IMR-90 (cell line): ENCODE measurements around the gene C16orf96. TPM values are rescaled to one million over a fixed set of nuclear protein-coding genes. Genes with fewer than 3 reads are reported as not detected.
A peak's percentile ranks its signal among the peaks of the same experiment; 100 is the strongest.

ENCODE experiments used
- ATAC-seq: fragments of 200-7000 bp; cut with Tn5 transposase; 2 replicates; pipeline ENCODE4 v1.9.1; 2020; ENCODE audit warnings: low read depth, mild to moderate bottlenecking, moderate library complexity
- BruUV-seq: library from RNA; stranded (reverse); fragments of 400-500 nt; replicated peaks from 2 replicates; lab custom pipeline; 2021; lab: Mats Ljungman, UMichigan
- CTCF ChIA-PET: fragments of 300-600 bp; formaldehyde crosslinking; extraction: SDS; loops from one replicate; lab custom pipeline; 2021; ENCODE audit warnings: antibody characterized with exemption; lab: Yijun Ruan, JAX
- POLR2A ChIA-PET: fragments of 300-600 bp; sonication (Branson Sonifier 250); formaldehyde crosslinking; loops from one replicate; lab custom pipeline; 2022; ENCODE audit warnings: antibody characterized with exemption; ENCODE audit not compliant: unreplicated experiment; lab: Charles Lee
- DNase-seq: peaks from one replicate; pipeline ENCODE4 v3.0.0; 2013
- H2AFZ ChIP-seq: replicated peaks from 2 replicates; pipeline ENCODE3; 2013; ENCODE audit warnings: low read length, mild to moderate bottlenecking; ENCODE audit not compliant: poor library complexity
- H2AK5ac ChIP-seq: 2 replicates; pipeline ENCODE4 v1.6.1; 2013; ENCODE audit warnings: low read depth, low read length, inconsistent platforms
- H2AK9ac ChIP-seq: replicated peaks from 2 replicates; pipeline ENCODE3; 2013; ENCODE audit warnings: mild to moderate bottlenecking, low read depth, low read length, moderate library complexity; ENCODE audit not compliant: poor library complexity
- H2BK120ac ChIP-seq: 2 replicates; pipeline ENCODE4 v1.6.1; 2013; ENCODE audit warnings: low read depth, low read length, inconsistent platforms
- H2BK15ac ChIP-seq: 3 replicates; pipeline ENCODE4 v1.6.1; 2013; ENCODE audit warnings: low read depth, low read length, inconsistent platforms
- H2BK20ac ChIP-seq: 2 replicates; pipeline ENCODE4 v1.6.1; 2013; ENCODE audit warnings: low read depth, mild to moderate bottlenecking, inconsistent platforms, low read length, moderate library complexity
- H2BK5ac ChIP-seq: 2 replicates; pipeline ENCODE4 v1.6.1; 2013; ENCODE audit warnings: mild to moderate bottlenecking, low read depth, low read length, inconsistent platforms; ENCODE audit not compliant: poor library complexity, severe bottlenecking
- H3K14ac ChIP-seq: replicated peaks from 2 replicates; pipeline ENCODE4 v1.6.1; 2013; ENCODE audit warnings: low read depth, low read length, inconsistent platforms
- H3K18ac ChIP-seq: 2 replicates; pipeline ENCODE4 v1.6.1; 2013; ENCODE audit warnings: low read depth, low read length, control low read depth
- H3K23ac ChIP-seq: 2 replicates; pipeline ENCODE4 v1.6.1; 2013; ENCODE audit warnings: low read depth, low read length, inconsistent platforms
- H3K27ac ChIP-seq: 2 replicates; pipeline ENCODE4 v1.5.1; 2013; ENCODE audit warnings: mild to moderate bottlenecking, control low read depth, low read length; ENCODE audit not compliant: insufficient read depth
- H3K27me3 ChIP-seq: 2 replicates; pipeline ENCODE4 v1.6.1; 2013; ENCODE audit warnings: low read length; ENCODE audit not compliant: control insufficient read depth, insufficient read depth
- H3K36me3 ChIP-seq: 2 replicates; pipeline ENCODE4 v1.6.1; 2013; ENCODE audit warnings: low read length, mixed read lengths; ENCODE audit not compliant: control insufficient read depth, insufficient read depth
- H3K4ac ChIP-seq: 2 replicates; pipeline ENCODE4 v1.6.1; 2013; ENCODE audit warnings: low read depth, low read length, inconsistent platforms
- H3K4me1 ChIP-seq: 2 replicates; pipeline ENCODE4 v1.6.1; 2013; ENCODE audit warnings: low read length, mixed read lengths; ENCODE audit not compliant: control insufficient read depth, insufficient read depth
- H3K4me2 ChIP-seq: 2 replicates; pipeline ENCODE4 v1.6.1; 2013; ENCODE audit warnings: low read depth, mild to moderate bottlenecking, control low read depth, low read length, moderate library complexity
- H3K4me3 ChIP-seq: 2 replicates; pipeline ENCODE4 v1.5.1; 2013; ENCODE audit warnings: low read depth, mild to moderate bottlenecking, control low read depth, low read length, moderate library complexity; ENCODE audit not compliant: insufficient read depth
- H3K56ac ChIP-seq: 2 replicates; pipeline ENCODE4 v1.6.1; 2013; ENCODE audit warnings: low read length, inconsistent platforms; ENCODE audit not compliant: insufficient read depth; ENCODE audit errors: extremely low read depth
- H3K79me1 ChIP-seq, 2 experiments: 2 replicates each; pipeline ENCODE4 v1.6.1; 2013; ENCODE audit warnings: low read length in 2 of 2, inconsistent platforms in 1 of 2, low read depth in 1 of 2
- H3K9ac ChIP-seq: 2 replicates; pipeline ENCODE4 v1.6.1; 2013; ENCODE audit warnings: low read depth, low read length, control low read depth
- H3K9me1 ChIP-seq: 2 replicates; pipeline ENCODE4 v1.6.1; 2013; ENCODE audit warnings: low read length, inconsistent platforms; ENCODE audit not compliant: insufficient read depth
- H3K9me3 ChIP-seq: 2 replicates; pipeline ENCODE4 v1.6.1; 2013; ENCODE audit warnings: low read length; ENCODE audit not compliant: control insufficient read depth, insufficient read depth
- H4K20me1 ChIP-seq: 2 replicates; pipeline ENCODE4 v1.6.1; 2013; ENCODE audit warnings: low read length, inconsistent platforms; ENCODE audit not compliant: insufficient read depth
- H4K5ac ChIP-seq: 2 replicates; pipeline ENCODE4 v1.6.1; 2013; ENCODE audit warnings: mild to moderate bottlenecking, low read depth, low read length, control low read depth
- H4K8ac ChIP-seq, 2 experiments: 2 replicates each; pipeline ENCODE4 v1.6.1; 2013; ENCODE audit warnings: low read depth in 2 of 2, low read length in 2 of 2, control low read depth in 1 of 2, inconsistent platforms in 1 of 2
- H4K91ac ChIP-seq: 2 replicates; pipeline ENCODE4 v1.6.1; 2013; ENCODE audit warnings: low read depth, low read length, inconsistent platforms; ENCODE audit not compliant: insufficient read depth
- BHLHE40 ChIP-seq: fragments of 150-350 bp; IDR thresholded peaks from 2 replicates; pipeline ENCODE4 v1.6.1; 2016; ENCODE audit warnings: mild to moderate bottlenecking, low read depth, low read length
- CEBPB ChIP-seq: IDR thresholded peaks from 2 replicates; pipeline ENCODE4 v1.6.1; 2012; ENCODE audit warnings: low read depth, low read length, improper control_type of control experiment
- CHD1 ChIP-seq: IDR thresholded peaks from 2 replicates; pipeline ENCODE4 v1.6.1; 2012; ENCODE audit warnings: low read depth, low read length, improper control_type of control experiment
- CTCF ChIP-seq: conservative IDR thresholded peaks from 2 replicates; pipeline ENCODE4 v1.5.1; 2012; ENCODE audit warnings: mild to moderate bottlenecking, low read depth, low read length, improper control_type of control experiment
- ELK1 ChIP-seq: fragments of 150-350 bp; IDR thresholded peaks from 2 replicates; pipeline ENCODE4 v1.6.1; 2016; ENCODE audit warnings: low read depth, mild to moderate bottlenecking, low read length, moderate library complexity, borderline replicate concordance
- FOS ChIP-seq: fragments of 150-350 bp; IDR thresholded peaks from 2 replicates; pipeline ENCODE4 v1.6.1; 2016; ENCODE audit warnings: low read depth, low read length
- MAFK ChIP-seq: IDR thresholded peaks from 2 replicates; pipeline ENCODE4 v1.6.1; 2012; ENCODE audit warnings: low read depth, low read length, improper control_type of control experiment
- MAZ ChIP-seq: IDR thresholded peaks from 2 replicates; pipeline ENCODE4 v1.6.1; 2012; ENCODE audit warnings: low read depth, mild to moderate bottlenecking, low read length, improper control_type of control experiment, moderate library complexity, borderline replicate concordance
- MXI1 ChIP-seq: IDR thresholded peaks from 2 replicates; pipeline ENCODE4 v1.6.1; 2012; ENCODE audit warnings: low read depth, mild to moderate bottlenecking, low read length, moderate library complexity, borderline replicate concordance
- NFE2L2 ChIP-seq: fragments of 150-350 bp; IDR thresholded peaks from 2 replicates; pipeline ENCODE4 v1.6.1; 2016; ENCODE audit warnings: low read depth, mild to moderate bottlenecking, low read length
- POLR2A ChIP-seq: IDR thresholded peaks from 2 replicates; pipeline ENCODE4 v1.6.1; 2012; ENCODE audit warnings: mild to moderate bottlenecking, low read depth, low read length
- RAD21 ChIP-seq: IDR thresholded peaks from 2 replicates; pipeline ENCODE4 v1.6.1; 2012; ENCODE audit warnings: low read length, improper control_type of control experiment
- RCOR1 ChIP-seq: IDR thresholded peaks from 2 replicates; pipeline ENCODE4 v1.6.1; 2012; ENCODE audit warnings: mild to moderate bottlenecking, low read length, improper control_type of control experiment; ENCODE audit not compliant: insufficient replicate concordance
- RFX5 ChIP-seq: IDR thresholded peaks from 2 replicates; pipeline ENCODE4 v1.8.0; 2012; ENCODE audit warnings: low read depth, mild to moderate bottlenecking, low read length, moderate library complexity
- SMC3 ChIP-seq: fragments of 150-350 bp; IDR thresholded peaks from 2 replicates; pipeline ENCODE4 v1.6.1; 2016; ENCODE audit warnings: low read depth, mild to moderate bottlenecking, antibody characterized with exemption, low read length, moderate library complexity
- USF2 ChIP-seq: fragments of 150-350 bp; IDR thresholded peaks from 2 replicates; pipeline ENCODE4 v1.6.1; 2017; ENCODE audit warnings: mild to moderate bottlenecking, antibody characterized with exemption, low read length, low read depth
- WGBS, 2 experiments: methylation state at CpG; one replicate each; pipeline versions ENCODE4 v1.1.5 to v1.1.7; 2013; ENCODE audit warnings: missing lambda C conversion rate in 2 of 2; ENCODE audit not compliant: insufficient read length in 1 of 2; ENCODE audit errors: extremely low coverage in 2 of 2; 5-methylcytosine and 5-hydroxymethylcytosine counted together
- dilution Hi-C: fragments of 300-500 bp; cut with HindIII; formaldehyde crosslinking; loops from one replicate; pipeline ENCODE4 v1.14.3; 2018; ENCODE audit warnings: low sequenced_read_pairs; ENCODE audit not compliant: unreplicated experiment
- in situ Hi-C: fragments of 300-500 bp; cut with MboI; formaldehyde crosslinking; loops from 3 replicates; pipeline ENCODE4 v1.14.3; 2019; ENCODE audit warnings: low sequenced_read_pairs, inconsistent platforms, mixed read lengths
- intact Hi-C: fragments of 100-400 bp; cut with micrococcal nuclease; formaldehyde crosslinking; loops from 2 replicates; pipeline ENCODE4 v1.10.0; 2022
- polyA plus RNA-seq, 3 experiments: library from polyadenylated mRNA; depleted of rRNA; stranded (reverse); fragments of >200 nt; gene quantifications; 2 replicates each; pipeline ENCODE4 v1.2.3, GENCODE V29; 2012; ENCODE audit warnings: low replicate concordance in 1 of 3
- total RNA-seq: library from RNA; depleted of rRNA; stranded (reverse); fragments of >200 nt; gene quantifications from 2 replicates; pipeline ENCODE4 v1.2.3, GENCODE V29; 2012

Gene C16orf96
- total and polyA plus RNA-seq, 2 of the 4 experiments (the other 2 are of a cell fraction) = not detected

GRCh38 chr16:4583906-4584305, 27.8 kb downstream of the C16orf96 start:
- H3K9ac ChIP-seq = no peak overlapping the region
- H4K8ac ChIP-seq = no peak overlapping the region
- H3K4me2 ChIP-seq = no peak overlapping the region
- no peak overlapping the region for H2BK5ac ChIP-seq
- 0 out of 2 replicates have a peak overlapping the region, but pooled peaks have one; percentile 24 for H3K23ac ChIP-seq
- no peak for TF ChIP-seq CEBPB
- no peak for TF ChIP-seq RAD21
- TF ChIP-seq MAFK = no peak
- no peak for TF ChIP-seq SMC3
- no peak for TF ChIP-seq MAZ
- TF ChIP-seq ELK1 = no peak
- no peak for TF ChIP-seq RFX5
- TF ChIP-seq USF2 = no peak
- TF ChIP-seq POLR2A = no peak
- TF ChIP-seq CHD1 = no peak
- no peak for TF ChIP-seq FOS
- no peak for TF ChIP-seq BHLHE40
- no peak for TF ChIP-seq MXI1
- no peak for TF ChIP-seq RCOR1
- no peak for TF ChIP-seq NFE2L2
- TF ChIP-seq CTCF = no peak
- H3K36me3 ChIP-seq = no peaks in the 10 kb centered on the region
- DNase-seq (no peak), ATAC-seq (no peak)
- H2AK5ac ChIP-seq = no peak overlapping the region
- H2BK120ac ChIP-seq = no peak overlapping the region
- intact Hi-C loops = no loop called here
- H3K9me3 ChIP-seq = peaks cover 13% of the 10 kb centered on the region
- H4K5ac ChIP-seq = no peak overlapping the region
- H2AFZ ChIP-seq = no peak overlapping the region
- in situ Hi-C loops = no loop called here
- no peaks in the 10 kb centered on the region for H3K9me1 ChIP-seq
- no TSS peak for BruUV-seq
- no peak overlapping the region for H2AK9ac ChIP-seq
- no peaks in the 10 kb centered on the region for H4K20me1 ChIP-seq
- no peak overlapping the region for H3K18ac ChIP-seq
- no peak overlapping the region for H2BK15ac ChIP-seq
- H3K14ac ChIP-seq = no peak overlapping the region
- dilution Hi-C loops = no loop called here
- peaks cover 29% of the 10 kb centered on the region for H3K27me3 ChIP-seq
- 76% methylated on average over 2 of the region's 4 CpGs; no CpG with 5 or more reads in 1 of the 2 experiments for WGBS, 2 experiments
- H3K4ac ChIP-seq = no peak overlapping the region
- H3K4me3 ChIP-seq = no peak overlapping the region
- H3K79me1 ChIP-seq = no peaks in the 10 kb centered on the region
- H2BK20ac ChIP-seq = no peak overlapping the region
- no peak overlapping the region for H4K91ac ChIP-seq
- H3K56ac ChIP-seq = no peak overlapping the region
- no peaks in the 10 kb centered on the region for H3K4me1 ChIP-seq
- ChIA-PET POLR2A (no interaction called here), CTCF (no interaction called here)
- no peak overlapping the region for H3K27ac ChIP-seq
